ENCODE measurements around the gene NBEAL2.

The NBEAL2 gene

DNA sequence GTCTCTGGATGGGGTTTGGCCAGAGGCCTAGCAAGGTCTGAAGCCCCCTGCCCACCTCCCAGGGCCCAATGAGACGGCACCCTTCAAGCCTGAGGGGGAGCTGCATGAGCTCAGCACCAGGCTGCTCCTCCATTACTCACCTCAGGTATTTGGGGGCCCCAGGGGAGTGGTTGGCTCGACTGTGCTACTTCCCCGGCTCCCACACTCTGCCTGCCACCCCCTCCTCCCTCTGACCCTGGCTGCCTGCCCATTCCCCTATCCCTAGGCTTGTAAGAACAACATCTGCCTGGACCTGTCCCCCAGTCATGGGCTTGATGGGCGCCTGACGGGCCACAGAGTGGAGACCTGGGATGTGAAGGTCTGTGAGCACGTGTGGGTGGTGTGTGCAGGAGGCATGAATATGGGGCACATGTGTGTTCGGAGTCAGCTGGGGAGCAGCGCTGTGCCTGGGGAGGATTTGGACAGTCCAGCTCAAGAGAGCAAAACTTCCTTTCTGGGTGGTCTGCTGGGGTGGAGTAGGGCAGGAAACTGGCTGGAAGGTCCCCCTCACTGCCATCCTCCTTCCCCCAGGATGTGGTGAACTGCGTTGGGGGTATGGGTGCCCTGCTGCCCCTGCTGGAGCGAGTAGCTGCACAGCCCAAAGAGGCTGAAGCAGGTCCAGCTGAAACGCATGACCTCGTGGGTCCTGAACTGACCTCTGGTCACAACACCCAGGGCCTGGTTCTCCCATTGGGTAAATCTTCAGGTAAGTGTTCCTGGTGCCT, 17.4 kb downstream of the NBEAL2 start:
- no peak overlapping the region for H3K4me3 ChIP-seq (ENCODE audit: low read depth, low read length)
- no peak for DNase-seq (ENCODE audit: low read depth)
- TF ChIP-seq, protein P1, sequence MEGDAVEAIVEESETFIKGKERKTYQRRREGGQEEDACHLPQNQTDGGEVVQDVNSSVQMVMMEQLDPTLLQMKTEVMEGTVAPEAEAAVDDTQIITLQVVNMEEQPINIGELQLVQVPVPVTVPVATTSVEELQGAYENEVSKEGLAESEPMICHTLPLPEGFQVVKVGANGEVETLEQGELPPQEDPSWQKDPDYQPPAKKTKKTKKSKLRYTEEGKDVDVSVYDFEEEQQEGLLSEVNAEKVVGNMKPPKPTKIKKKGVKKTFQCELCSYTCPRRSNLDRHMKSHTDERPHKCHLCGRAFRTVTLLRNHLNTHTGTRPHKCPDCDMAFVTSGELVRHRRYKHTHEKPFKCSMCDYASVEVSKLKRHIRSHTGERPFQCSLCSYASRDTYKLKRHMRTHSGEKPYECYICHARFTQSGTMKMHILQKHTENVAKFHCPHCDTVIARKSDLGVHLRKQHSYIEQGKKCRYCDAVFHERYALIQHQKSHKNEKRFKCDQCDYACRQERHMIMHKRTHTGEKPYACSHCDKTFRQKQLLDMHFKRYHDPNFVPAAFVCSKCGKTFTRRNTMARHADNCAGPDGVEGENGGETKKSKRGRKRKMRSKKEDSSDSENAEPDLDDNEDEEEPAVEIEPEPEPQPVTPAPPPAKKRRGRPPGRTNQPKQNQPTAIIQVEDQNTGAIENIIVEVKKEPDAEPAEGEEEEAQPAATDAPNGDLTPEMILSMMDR (IDR thresholded peaks at IDR 0.05; ENCODE audit: control insufficient read depth, extremely low read depth, insufficient read depth): no peak

DNA sequence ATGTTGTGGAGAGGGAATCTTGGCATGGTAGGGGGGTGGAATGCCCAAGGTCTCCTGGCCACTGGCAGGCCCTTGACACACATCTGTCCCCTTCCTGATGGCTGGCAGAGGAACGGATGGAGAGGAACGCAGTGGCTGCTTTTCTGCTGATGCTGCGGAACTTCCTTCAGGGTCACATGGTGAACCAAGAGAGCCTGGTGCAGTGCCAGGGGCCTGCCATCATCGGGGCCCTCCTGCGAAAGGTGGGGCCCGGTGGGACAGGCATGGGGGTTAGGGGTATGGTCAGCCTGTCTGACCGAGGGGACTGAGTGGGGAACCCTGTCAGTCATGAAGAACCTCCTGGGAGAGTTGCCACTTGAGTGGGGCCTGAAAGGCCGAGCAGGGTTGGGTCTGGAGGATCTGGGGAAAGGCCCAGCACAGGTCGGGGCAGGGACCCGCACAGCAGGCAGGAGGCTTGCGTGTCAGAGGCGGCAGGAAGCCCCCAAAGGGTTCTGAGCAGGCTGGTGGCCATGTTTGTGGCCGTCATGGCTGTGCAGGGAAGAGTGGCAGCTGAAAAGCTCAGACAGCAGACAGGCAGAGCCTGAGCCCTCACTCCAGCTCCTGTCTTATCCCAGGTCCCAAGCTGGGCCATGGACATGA, 18.1 kb downstream of the NBEAL2 start:
- TF ChIP-seq, protein P1 (IDR thresholded peaks at IDR 0.05; ENCODE audit: control insufficient read depth, extremely low read depth, insufficient read depth): no peak
- DNase-seq (ENCODE audit: low read depth): no peak
- no peak overlapping the region for H3K4me3 ChIP-seq (ENCODE audit: low read depth, low read length)

DNA sequence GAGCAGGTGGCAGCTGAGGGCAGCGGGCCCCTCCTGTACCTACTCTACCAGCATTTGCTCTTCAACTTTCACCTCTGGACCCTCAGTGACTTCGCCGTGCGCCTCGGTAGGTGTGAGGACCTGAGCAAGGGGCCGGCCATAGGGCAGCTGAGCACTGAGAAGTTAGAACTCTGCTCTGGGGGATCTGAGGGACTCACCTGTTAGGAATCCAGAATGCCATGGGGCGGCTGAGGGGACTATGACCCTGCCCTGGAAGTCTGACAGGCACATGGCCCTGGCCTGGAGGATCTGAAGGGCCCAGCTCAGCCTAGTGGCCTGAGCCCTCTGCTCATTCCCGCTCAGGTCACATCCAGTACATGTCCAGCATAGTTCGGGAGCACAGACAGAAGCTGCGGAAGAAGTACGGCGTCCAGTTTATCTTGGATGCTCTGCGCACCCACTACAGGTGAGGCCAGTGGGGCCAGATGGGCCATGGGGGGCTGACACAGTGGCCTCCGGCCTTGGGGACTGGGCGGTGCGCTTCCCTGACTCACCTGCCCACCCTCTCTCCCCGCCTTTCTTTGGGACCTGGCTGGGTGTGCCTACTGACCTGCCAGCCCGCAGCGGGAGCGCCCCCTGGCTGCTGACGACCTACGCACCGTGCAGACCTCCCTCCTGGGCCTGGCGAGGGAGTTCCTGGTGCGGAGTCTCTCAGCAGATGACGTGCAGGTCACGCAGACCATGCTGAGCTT, 18.8 kb downstream of the NBEAL2 start:
- no peak for DNase-seq (ENCODE audit: low read depth)
- no peak overlapping the region for H3K4me3 ChIP-seq (ENCODE audit: low read depth, low read length)
- TF ChIP-seq, protein P1 (IDR thresholded peaks at IDR 0.05; ENCODE audit: control insufficient read depth, extremely low read depth, insufficient read depth): peak; percentile 86

DNA sequence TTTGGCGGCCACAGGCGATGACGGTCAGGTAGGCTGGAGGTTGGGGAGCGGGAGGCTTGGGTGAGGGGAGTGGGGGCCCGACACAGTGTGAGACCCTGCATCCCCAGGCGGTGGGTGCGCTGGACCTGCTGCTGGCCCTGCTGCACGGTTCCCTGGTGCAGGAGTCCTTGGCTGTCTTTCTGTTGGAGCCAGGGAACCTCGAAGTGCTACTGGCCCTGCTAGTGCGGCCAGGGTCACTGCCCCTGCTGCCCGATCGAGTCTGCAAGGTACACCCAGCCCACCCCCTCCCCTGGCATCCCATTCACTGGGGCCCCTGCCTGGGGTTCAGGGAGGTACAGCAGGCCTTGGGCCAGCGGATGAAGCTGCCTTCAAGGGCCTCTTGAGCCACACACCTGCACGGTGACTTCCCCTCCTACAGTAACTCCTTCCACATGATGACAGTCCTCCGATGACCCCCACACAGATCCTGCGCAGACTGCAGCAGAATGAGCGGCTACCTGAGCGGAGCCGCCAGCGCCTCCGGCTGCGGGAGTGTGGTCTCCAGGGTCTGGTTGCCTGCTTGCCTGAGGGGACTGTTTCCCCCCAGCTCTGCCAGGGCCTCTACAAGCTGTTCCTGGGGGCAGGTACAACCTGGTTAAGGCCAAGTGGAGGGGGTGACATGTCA, 19.5 kb downstream of the NBEAL2 start:
- no peak for DNase-seq (ENCODE audit: low read depth)
- TF ChIP-seq, protein P1 (IDR thresholded peaks at IDR 0.05; ENCODE audit: control insufficient read depth, extremely low read depth, insufficient read depth): no peak
- H3K4me3 ChIP-seq (ENCODE audit: low read depth, low read length): no peak overlapping the region

DNA sequence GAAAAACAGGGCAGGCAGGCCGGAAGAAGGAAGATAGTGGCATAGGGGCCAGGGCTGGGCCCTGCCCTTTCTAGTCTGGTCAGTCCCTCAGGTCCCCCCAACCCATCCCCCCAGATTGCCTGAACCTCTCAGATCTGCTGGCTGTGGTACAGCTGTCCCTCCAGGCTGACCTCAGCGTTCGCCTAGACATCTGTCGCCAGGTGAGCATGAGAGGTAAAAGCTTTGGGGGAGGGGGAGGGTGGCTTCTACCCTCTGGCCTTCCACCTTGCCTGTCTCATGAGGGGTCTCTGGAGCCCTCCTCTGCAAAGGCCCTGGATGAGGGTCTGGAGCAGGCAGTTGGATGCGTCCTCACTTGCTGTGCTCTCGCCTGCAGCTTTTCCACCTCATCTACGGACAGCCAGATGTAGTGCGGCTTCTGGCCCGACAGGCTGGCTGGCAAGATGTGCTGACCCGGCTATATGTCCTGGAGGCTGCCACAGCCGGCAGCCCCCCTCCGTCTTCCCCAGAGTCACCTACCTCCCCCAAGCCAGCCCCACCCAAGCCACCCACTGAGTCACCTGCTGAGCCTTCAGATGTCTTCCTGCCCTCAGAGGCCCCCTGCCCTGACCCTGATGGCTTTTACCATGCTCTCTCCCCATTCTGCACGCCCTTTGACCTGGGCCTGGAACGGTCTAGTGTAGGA, 20.2 kb downstream of the NBEAL2 start:
- TF ChIP-seq, protein P1 (IDR thresholded peaks at IDR 0.05; ENCODE audit: control insufficient read depth, extremely low read depth, insufficient read depth): no peak
- no peak overlapping the region for H3K4me3 ChIP-seq (ENCODE audit: low read depth, low read length)

DNA sequence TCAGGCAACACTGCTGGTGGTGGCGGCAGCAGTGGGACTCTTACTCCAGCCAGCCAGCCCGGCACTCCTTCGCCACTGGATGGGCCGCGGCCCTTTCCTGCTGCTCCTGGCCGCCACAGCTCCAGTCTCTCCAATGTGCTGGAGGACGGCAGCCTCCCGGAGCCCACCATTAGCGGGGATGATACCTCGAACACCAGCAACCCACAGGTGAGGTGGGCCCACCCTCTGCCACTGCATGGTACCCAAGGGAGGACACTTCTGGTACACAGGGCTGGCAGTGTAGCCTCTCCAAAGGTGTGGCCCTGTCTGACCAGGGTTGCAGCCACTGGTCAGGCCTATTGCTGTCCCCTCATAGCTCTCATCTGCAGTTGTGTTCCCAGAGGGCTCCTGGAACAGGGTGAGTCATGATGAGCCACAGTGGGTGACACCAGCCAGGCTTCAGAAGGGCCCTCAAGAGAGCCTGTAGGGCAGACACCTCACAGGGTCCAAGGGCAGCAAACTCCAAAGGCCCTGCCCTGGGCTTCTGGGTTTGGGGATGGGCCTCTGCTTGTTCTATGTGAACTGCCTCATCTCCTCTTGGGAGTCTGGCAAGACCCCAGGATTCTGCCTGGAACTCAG, 20.8 kb downstream of the NBEAL2 start:
- H3K4me3 ChIP-seq (ENCODE audit: low read depth, low read length): no peak overlapping the region
- TF ChIP-seq, protein P1 (IDR thresholded peaks at IDR 0.05; ENCODE audit: control insufficient read depth, extremely low read depth, insufficient read depth): no peak
- DNase-seq (ENCODE audit: low read depth): no peak

More for the DNA sequence above, 20.2 kb downstream of the NBEAL2 start:
- no peak for DNase-seq (ENCODE audit: low read depth)

All from LNCaP clone FGC (cell line).